RCC 7860 (cell line): ENCODE data around the gene ACOT7.

ENCODE experiments used
- DNase-seq: peaks from one replicate; pipeline ENCODE4 v3.0.0-alpha.2; 2015; ENCODE audit warnings: low spot score
- FAIRE-seq: peaks from 2 replicates; lab custom pipeline; 2012; peaks lifted over from hg19 to GRCh38; lab: Jason Lieb, UNC

Gene ACOT7

GRCh38 chr1:6294080-6294889, 99.3 kb downstream of the ACOT7 start:
- DNase-seq (no peak), FAIRE-seq (no peak)

GRCh38 chr1:6292102-6292501, 101.5 kb downstream of the ACOT7 start:
- FAIRE-seq: no peak
- DNase-seq: no peak

GRCh38 chr1:6288665-6289064, 104.9 kb downstream of the ACOT7 start:
- no peak for FAIRE-seq
- DNase-seq: no peak

- DNase-seq: no peak
- no peak for FAIRE-seq
These were observed 105.5 kb downstream of the ACOT7 start for GRCh38 chr1:6288026-6288425.

GRCh38 chr1:6287431-6287886, 106.1 kb downstream of the ACOT7 start:
- no peak for DNase-seq
- no peak for FAIRE-seq

GRCh38 chr1:6287029-6287428, 106.5 kb downstream of the ACOT7 start:
- FAIRE-seq: no peak
- DNase-seq: no peak

- no peak for FAIRE-seq
These were observed 107.3 kb downstream of the ACOT7 start for GRCh38 chr1:6286266-6286665.

GRCh38 chr1:6285336-6285735, 108.2 kb downstream of the ACOT7 start:
- DNase-seq (no peak), FAIRE-seq (no peak)

More at GRCh38 chr1:6286266-6286665, 107.3 kb downstream of the ACOT7 start:
- no peak for DNase-seq

GRCh38 chr1:6282577-6283270, 110.8 kb downstream of the ACOT7 start:
- DNase-seq: no peak
- no peak for FAIRE-seq

GRCh38 chr1:6281511-6282402, 111.8 kb downstream of the ACOT7 start:
- FAIRE-seq (no peak), DNase-seq (no peak)

- DNase-seq: no peak
- no peak for FAIRE-seq
These were observed 112.7 kb downstream of the ACOT7 start for GRCh38 chr1:6280761-6281451.

GRCh38 chr1:6279613-6280383, 113.8 kb downstream of the ACOT7 start:
- no peak for DNase-seq
- FAIRE-seq: no peak

- no peak for DNase-seq
- no peak for FAIRE-seq
These were observed 114.5 kb downstream of the ACOT7 start for GRCh38 chr1:6279066-6279465.

GRCh38 chr1:6278263-6278662, 115.3 kb downstream of the ACOT7 start:
- no peak for FAIRE-seq
- DNase-seq: no peak

- FAIRE-seq: no peak
- DNase-seq: no peak
These were observed 116.6 kb downstream of the ACOT7 start for GRCh38 chr1:6276811-6277555.

GRCh38 chr1:6275826-6276782, 117.5 kb downstream of the ACOT7 start:
- FAIRE-seq (no peak), DNase-seq (no peak)

- DNase-seq (no peak), FAIRE-seq (no peak)
These were observed 118.9 kb downstream of the ACOT7 start for GRCh38 chr1:6274622-6275139.

GRCh38 chr1:6274102-6274501, 119.5 kb downstream of the ACOT7 start:
- no peak for FAIRE-seq

More at GRCh38 chr1:6274102-6274501, 119.5 kb downstream of the ACOT7 start:
- DNase-seq: no peak
